ENCODE results near the gene FOSL2. TPM values are rescaled to one million over a fixed set of nuclear protein-coding genes. Genes with fewer than 3 reads are reported as not detected.

Gene FOSL2
- total and polyA plus RNA-seq, 4 donors, result 23.5 to 97.9 (median 68.5) TPM

DNA sequence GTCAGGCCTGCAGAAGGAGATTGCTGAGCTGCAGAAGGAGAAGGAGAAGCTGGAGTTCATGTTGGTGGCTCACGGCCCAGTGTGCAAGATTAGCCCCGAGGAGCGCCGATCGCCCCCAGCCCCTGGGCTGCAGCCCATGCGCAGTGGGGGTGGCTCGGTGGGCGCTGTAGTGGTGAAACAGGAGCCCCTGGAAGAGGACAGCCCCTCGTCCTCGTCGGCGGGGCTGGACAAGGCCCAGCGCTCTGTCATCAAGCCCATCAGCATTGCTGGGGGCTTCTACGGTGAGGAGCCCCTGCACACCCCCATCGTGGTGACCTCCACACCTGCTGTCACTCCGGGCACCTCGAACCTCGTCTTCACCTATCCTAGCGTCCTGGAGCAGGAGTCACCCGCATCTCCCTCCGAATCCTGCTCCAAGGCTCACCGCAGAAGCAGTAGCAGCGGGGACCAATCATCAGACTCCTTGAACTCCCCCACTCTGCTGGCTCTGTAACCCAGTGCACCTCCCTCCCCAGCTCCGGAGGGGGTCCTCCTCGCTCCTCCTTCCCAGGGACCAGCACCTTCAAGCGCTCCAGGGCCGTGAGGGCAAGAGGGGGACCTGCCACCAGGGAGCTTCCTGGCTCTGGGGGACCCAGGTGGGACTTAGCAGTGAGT, 19.4 kb downstream of the FOSL2 start:
- ATAC-seq (ENCODE audit: insufficient read depth, low FRiP score) (no peak), DNase-seq (no peak)
- no peak overlapping the region for H3K4me3 ChIP-seq
- H3K27ac ChIP-seq (ENCODE audit: low read depth in 1 of 2, low read length in 1 of 2), result no peak overlapping the region
- no peaks in the 10 kb centered on the region for H3K27me3 ChIP-seq (ENCODE audit: control insufficient read depth in 3 of 3, insufficient read depth in 3 of 3, low read length in 2 of 3)
- WGBS, 2 donors, result 97% methylated on average over 27 of the region's 27 CpGs
- H3K36me3 ChIP-seq (ENCODE audit: control insufficient read depth in 4 of 4, insufficient read depth in 4 of 4, low read length in 4 of 4), result peaks cover 20 to 74% (median 48%) of the 10 kb centered on the region in 4 donors
- TF ChIP-seq, protein P1, sequence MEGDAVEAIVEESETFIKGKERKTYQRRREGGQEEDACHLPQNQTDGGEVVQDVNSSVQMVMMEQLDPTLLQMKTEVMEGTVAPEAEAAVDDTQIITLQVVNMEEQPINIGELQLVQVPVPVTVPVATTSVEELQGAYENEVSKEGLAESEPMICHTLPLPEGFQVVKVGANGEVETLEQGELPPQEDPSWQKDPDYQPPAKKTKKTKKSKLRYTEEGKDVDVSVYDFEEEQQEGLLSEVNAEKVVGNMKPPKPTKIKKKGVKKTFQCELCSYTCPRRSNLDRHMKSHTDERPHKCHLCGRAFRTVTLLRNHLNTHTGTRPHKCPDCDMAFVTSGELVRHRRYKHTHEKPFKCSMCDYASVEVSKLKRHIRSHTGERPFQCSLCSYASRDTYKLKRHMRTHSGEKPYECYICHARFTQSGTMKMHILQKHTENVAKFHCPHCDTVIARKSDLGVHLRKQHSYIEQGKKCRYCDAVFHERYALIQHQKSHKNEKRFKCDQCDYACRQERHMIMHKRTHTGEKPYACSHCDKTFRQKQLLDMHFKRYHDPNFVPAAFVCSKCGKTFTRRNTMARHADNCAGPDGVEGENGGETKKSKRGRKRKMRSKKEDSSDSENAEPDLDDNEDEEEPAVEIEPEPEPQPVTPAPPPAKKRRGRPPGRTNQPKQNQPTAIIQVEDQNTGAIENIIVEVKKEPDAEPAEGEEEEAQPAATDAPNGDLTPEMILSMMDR (IDR thresholded peaks at IDR 0.05; ENCODE audit: control extremely low read depth, extremely low read depth), result no peak
- no peak overlapping the region for H3K9ac ChIP-seq (ENCODE audit: insufficient read depth in 1 of 2, low read length in 2 of 2)
- H3K9me3 ChIP-seq (ENCODE audit: control insufficient read depth in 4 of 4, insufficient read depth in 3 of 4, low read length in 3 of 4), result no peaks in the 10 kb centered on the region
- H3K4me1 ChIP-seq (ENCODE audit: control insufficient read depth in 5 of 5, insufficient read depth in 5 of 5, low read length in 5 of 5), result peaks cover 0 to 9% (median 3%) of the 10 kb centered on the region in 5 donors

DNA sequence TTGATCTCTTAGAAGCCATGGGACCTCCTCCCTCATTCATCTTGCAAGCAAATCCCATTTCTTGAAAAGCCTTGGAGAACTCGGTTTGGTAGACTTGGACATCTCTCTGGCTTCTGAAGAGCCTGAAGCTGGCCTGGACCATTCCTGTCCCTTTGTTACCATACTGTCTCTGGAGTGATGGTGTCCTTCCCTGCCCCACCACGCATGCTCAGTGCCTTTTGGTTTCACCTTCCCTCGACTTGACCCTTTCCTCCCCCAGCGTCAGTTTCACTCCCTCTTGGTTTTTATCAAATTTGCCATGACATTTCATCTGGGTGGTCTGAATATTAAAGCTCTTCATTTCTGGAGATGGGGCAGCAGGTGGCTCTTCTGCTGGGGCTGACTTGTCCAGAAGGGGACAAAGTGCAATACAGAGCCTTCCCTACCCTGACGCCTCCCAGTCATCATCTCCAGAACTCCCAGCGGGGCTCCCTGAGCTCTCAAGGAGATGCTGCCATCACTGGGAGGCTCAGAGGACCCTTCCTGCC, 20.0 kb downstream of the FOSL2 start:
- DNase-seq (no peak), ATAC-seq (ENCODE audit: insufficient read depth, low FRiP score) (no peak)
- H3K36me3 ChIP-seq (ENCODE audit: control insufficient read depth in 4 of 4, insufficient read depth in 4 of 4, low read length in 4 of 4), result peaks cover 14 to 71% (median 45%) of the 10 kb centered on the region in 4 donors
- peaks cover 0 to 9% (median 3%) of the 10 kb centered on the region in 5 donors for H3K4me1 ChIP-seq (ENCODE audit: control insufficient read depth in 5 of 5, insufficient read depth in 5 of 5, low read length in 5 of 5)
- no peak overlapping the region for H3K4me3 ChIP-seq
- H3K9ac ChIP-seq (ENCODE audit: insufficient read depth in 1 of 2, low read length in 2 of 2), result no peak overlapping the region
- no peaks in the 10 kb centered on the region for H3K27me3 ChIP-seq (ENCODE audit: control insufficient read depth in 3 of 3, insufficient read depth in 3 of 3, low read length in 2 of 3)
- WGBS, 2 donors, result 89 to 96% methylated on average over 6 of the region's 6 CpGs
- no peaks in the 10 kb centered on the region for H3K9me3 ChIP-seq (ENCODE audit: control insufficient read depth in 4 of 4, insufficient read depth in 3 of 4, low read length in 3 of 4)
- TF ChIP-seq, protein P1 (IDR thresholded peaks at IDR 0.05; ENCODE audit: control extremely low read depth, extremely low read depth), result no peak
- H3K27ac ChIP-seq (ENCODE audit: low read depth in 1 of 2, low read length in 1 of 2), result no peak overlapping the region

DNA sequence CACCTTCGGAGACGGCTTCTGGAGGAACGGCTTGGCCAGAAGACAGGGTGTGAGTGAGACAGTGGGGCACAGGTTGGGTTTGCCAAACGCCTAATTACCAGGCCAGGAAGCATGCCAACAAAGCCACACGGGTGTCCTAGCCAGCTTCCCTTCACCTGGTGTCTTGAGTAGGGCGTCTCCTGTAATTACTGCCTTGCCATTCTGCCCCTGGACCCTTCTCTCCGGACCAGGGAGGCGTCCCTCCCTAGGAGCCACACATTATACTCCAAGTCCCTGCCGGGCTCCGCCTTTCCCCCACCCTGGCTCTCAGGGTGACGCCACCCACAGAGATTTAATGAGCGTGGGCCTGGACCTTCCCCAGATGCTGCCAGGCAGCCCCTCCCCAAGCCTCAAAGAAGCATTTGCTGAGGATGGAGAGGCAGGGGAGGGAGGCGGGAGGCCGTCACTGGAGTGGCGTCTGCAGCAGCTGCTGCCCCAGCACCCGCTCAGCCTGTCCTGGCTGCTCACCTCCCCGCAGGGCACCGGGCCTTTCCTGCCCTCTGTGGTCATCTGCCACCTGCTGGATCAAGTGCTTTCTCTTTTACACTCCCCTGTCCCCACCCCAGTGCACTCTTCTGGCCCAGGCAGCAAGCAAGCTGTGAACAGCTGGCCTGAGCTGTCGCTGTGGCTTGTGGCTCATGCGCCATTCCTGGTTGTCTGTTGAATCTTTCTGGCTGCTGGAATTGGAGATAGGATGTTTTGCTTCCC, 20.7 kb downstream of the FOSL2 start:
- Histone ChIP-seq H3K27ac (ENCODE audit: low read depth in 1 of 2, low read length in 1 of 2) (peak overlapping the region in 1 of 2 donors; percentile 11), H3K4me3 (no peak overlapping the region), H3K36me3 (ENCODE audit: control insufficient read depth in 4 of 4, insufficient read depth in 4 of 4, low read length in 4 of 4) (peaks cover 14 to 67% (median 40%) of the 10 kb centered on the region in 4 donors), H3K9ac (ENCODE audit: insufficient read depth in 1 of 2, low read length in 2 of 2) (no peak overlapping the region), H3K9me3 (ENCODE audit: control insufficient read depth in 4 of 4, insufficient read depth in 3 of 4, low read length in 3 of 4) (no peaks in the 10 kb centered on the region), H3K4me1 (ENCODE audit: control insufficient read depth in 5 of 5, insufficient read depth in 5 of 5, low read length in 5 of 5) (peaks cover 0 to 9% (median 3%) of the 10 kb centered on the region in 5 donors), H3K27me3 (ENCODE audit: control insufficient read depth in 3 of 3, insufficient read depth in 3 of 3, low read length in 2 of 3) (no peaks in the 10 kb centered on the region)
- TF ChIP-seq, protein P1 (IDR thresholded peaks at IDR 0.05; ENCODE audit: control extremely low read depth, extremely low read depth), result no peak
- peak in 2 of 3 donors; percentile 43 to 49 for DNase-seq
- ATAC-seq (ENCODE audit: insufficient read depth, low FRiP score), result no peak
- 85 to 89% methylated on average over 19 to 20 of the region's 20 CpGs for WGBS, 2 donors
